Sigmoid colon (tissue), 7 donors: ENCODE measurements around the gene CLBA1. TPM values are rescaled to one million over a fixed set of nuclear protein-coding genes. Genes with fewer than 3 reads are reported as not detected.
A peak's percentile ranks its signal among the peaks of the same experiment; 100 is the strongest.

Experiments used
- DNase-seq: peaks from one replicate; pipeline ENCODE4 v3.0.0-alpha.2; 2019
- H3K27ac ChIP-seq, 4 donors: fragments of 200-600 bp; sonication (generic); one replicate each; pipeline ENCODE4 v1.5.1; 2016 to 2019; ENCODE audit warnings: mild to moderate bottlenecking in 1 of 4
- H3K27me3 ChIP-seq, 3 donors: fragments of 200-600 bp; sonication (generic); one replicate each; pipeline ENCODE4 v1.5.1; 2019; ENCODE audit warnings: mild to moderate bottlenecking in 1 of 3
- H3K36me3 ChIP-seq, 4 donors: fragments of 200-600 bp; sonication (generic); one replicate each; pipeline ENCODE4 v1.5.1; 2016 to 2019
- H3K4me1 ChIP-seq, 4 donors: fragments of 200-600 bp; sonication (generic); one replicate each; pipeline ENCODE4 v1.5.1; 2017 to 2019
- H3K4me3 ChIP-seq, 4 donors: fragments of 200-600 bp; sonication (generic); one replicate each; pipeline ENCODE4 v1.5.1; 2017 to 2019; ENCODE audit warnings: mild to moderate bottlenecking in 2 of 4, moderate library complexity in 1 of 4
- H3K9me3 ChIP-seq, 4 donors: fragments of 200-600 bp in 3 of 4; sonication (generic) in 3 of 4; one replicate each; pipeline versions ENCODE4 v1.5.1 to v1.6.1; 2013 to 2019
- CTCF ChIP-seq, 4 experiments: fragments of 450-650 bp in 3 of 4; fragments of 200-600 bp in 1 of 4; IDR thresholded peaks; one replicate each; pipeline ENCODE4 v1.5.1; 2016 to 2019; ENCODE audit warnings: antibody characterized with exemption in 4 of 4, mild to moderate bottlenecking in 3 of 4, moderate library complexity in 2 of 4
- EP300 ChIP-seq, 4 donors: sonication (generic); formaldehyde crosslinking; IDR thresholded peaks; one replicate each; pipeline ENCODE4 v1.6.1; 2017; ENCODE audit warnings: antibody characterized with exemption in 4 of 4
- POLR2A ChIP-seq, 2 donors: fragments of 450-650 bp; IDR thresholded peaks; one replicate each; pipeline ENCODE4 v1.6.1; 2016; ENCODE audit warnings: antibody characterized with exemption in 2 of 2, mild to moderate bottlenecking in 2 of 2, moderate library complexity in 2 of 2
- POLR2AphosphoS5 ChIP-seq, 4 donors: sonication (generic); formaldehyde crosslinking; IDR thresholded peaks; one replicate each; pipeline ENCODE4 v1.6.1; 2017; ENCODE audit warnings: antibody characterized with exemption in 4 of 4
- WGBS, 2 donors: extraction: QIAGEN DNeasy Blood & Tissue Kit; methylation state at CpG; one replicate each; pipeline ENCODE4 v1.1.7; 2013; 5-methylcytosine and 5-hydroxymethylcytosine counted together
- intact Hi-C: fragments of 100-400 bp; cut with DNase I; formaldehyde crosslinking; loops from one replicate; pipeline ENCODE4 v1.15.1; 2023
- polyA plus RNA-seq, 3 donors: library from polyadenylated mRNA; stranded (reverse); fragments of 200-250 nt; gene quantifications; one replicate each; pipeline ENCODE4 v1.2.3, GENCODE V29; 2013
- total RNA-seq, 4 donors: library from RNA; depleted of rRNA; stranded (reverse); fragments of >200 nt; gene quantifications; one replicate each; pipeline ENCODE4 v1.1.0, GENCODE V29; 2016
- donor health status: healthy with polysubstance abuse.
- donor health status: Bipolar disorder and iron deficiency.
- donor health status: healthy.

Gene CLBA1
- total and polyA plus RNA-seq, 7 donors, result 2.8 to 8.4 (median 3.3) TPM

GRCh38 chr14:104980611-104981531 is 4.7 kb upstream of the CLBA1 start:
- intact Hi-C loops, result no loop called here
- Histone ChIP-seq H3K9me3 (no peaks in the 10 kb centered on the region), H3K36me3 (no peaks in the 10 kb centered on the region), H3K4me1 (peaks cover 0 to 47% (median 42%) of the 10 kb centered on the region in 4 donors), H3K27ac (peak overlapping the region; percentile 47 to 95 (median 78)), H3K4me3 (no peak overlapping the region), H3K27me3 (no peaks in the 10 kb centered on the region)
- WGBS, 2 donors, result 85 to 87% methylated on average over 22 of the region's 22 CpGs
- peak; percentile 58 for DNase-seq
- TF ChIP-seq CTCF (IDR thresholded peaks at IDR 0.05) (no peak), POLR2AphosphoS5 (IDR thresholded peaks at IDR 0.05) (no peak), EP300 (IDR thresholded peaks at IDR 0.05) (no peak), POLR2A (IDR thresholded peaks at IDR 0.05) (no peak)

GRCh38 chr14:104981699-104982541 is 3.7 kb upstream of the CLBA1 start:
- H3K4me1 ChIP-seq, result peaks cover 0 to 47% (median 42%) of the 10 kb centered on the region in 4 donors
- peak; percentile 55 for DNase-seq

DNA sequence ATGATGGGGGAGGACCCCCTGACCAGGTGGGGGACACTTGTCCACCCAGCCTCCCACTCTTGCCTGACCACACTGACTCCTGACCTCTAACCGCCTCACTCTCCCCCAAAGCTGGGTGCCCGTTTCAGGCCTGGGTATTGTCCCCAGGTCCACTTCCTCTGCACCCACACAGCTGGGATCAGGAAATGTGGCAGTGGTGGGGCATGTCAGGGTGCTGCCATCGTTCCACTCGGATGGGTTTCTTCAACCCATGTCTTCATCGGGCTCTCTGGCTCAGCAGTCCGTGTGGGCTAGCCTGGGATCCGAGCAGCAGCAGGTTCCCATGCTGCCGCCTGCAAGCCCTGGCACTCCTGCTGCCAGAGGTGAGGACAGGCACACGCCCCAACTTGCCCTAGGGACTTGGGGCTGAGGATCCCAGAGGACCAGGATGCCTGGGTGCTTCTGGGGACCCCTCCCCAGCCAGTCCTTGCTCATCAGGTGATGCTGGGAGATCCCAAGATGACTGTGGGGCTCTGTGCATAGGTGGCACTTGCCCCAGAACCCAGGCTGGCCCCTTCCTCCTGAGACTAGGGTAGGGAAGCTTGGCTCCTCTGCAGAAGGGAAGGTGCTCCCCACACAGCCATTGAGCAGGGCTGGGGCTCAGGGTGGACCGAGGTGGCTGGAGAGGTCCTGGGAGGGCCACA is 2.9 kb upstream of the CLBA1 start:
- H3K27me3 ChIP-seq, result no peaks in the 10 kb centered on the region
- no peaks in the 10 kb centered on the region for H3K36me3 ChIP-seq
- no peak for TF ChIP-seq CTCF (IDR thresholded peaks at IDR 0.05)
- TF ChIP-seq POLR2AphosphoS5 (IDR thresholded peaks at IDR 0.05), result no peak
- TF ChIP-seq POLR2A (IDR thresholded peaks at IDR 0.05), result no peak
- TF ChIP-seq EP300 (IDR thresholded peaks at IDR 0.05), result no peak
- intact Hi-C loops, result no loop called here
- H3K4me3 ChIP-seq, result no peak overlapping the region
- WGBS, 2 donors, result 68 to 84% methylated on average over 10 of the region's 10 CpGs
- DNase-seq, result peak; percentile 61
- H3K9me3 ChIP-seq, result no peaks in the 10 kb centered on the region
- no peak overlapping the region for H3K27ac ChIP-seq
- peaks cover 0 to 40% (median 37%) of the 10 kb centered on the region in 4 donors for H3K4me1 ChIP-seq

More at GRCh38 chr14:104981699-104982541, 3.7 kb upstream of the CLBA1 start:
- TF ChIP-seq POLR2A (IDR thresholded peaks at IDR 0.05), result no peak
- TF ChIP-seq CTCF (IDR thresholded peaks at IDR 0.05), result no peak
- TF ChIP-seq POLR2AphosphoS5 (IDR thresholded peaks at IDR 0.05), result no peak
- TF ChIP-seq EP300 (IDR thresholded peaks at IDR 0.05), result no peak
- WGBS, 2 donors, result 65 to 83% methylated on average over 17 of the region's 17 CpGs
- H3K27ac ChIP-seq, result peak overlapping the region in 1 of 4 donors; percentile 95
- no peak overlapping the region for H3K4me3 ChIP-seq
- H3K36me3 ChIP-seq, result no peaks in the 10 kb centered on the region
- intact Hi-C loops, result no loop called here
- no peaks in the 10 kb centered on the region for H3K27me3 ChIP-seq
- H3K9me3 ChIP-seq, result no peaks in the 10 kb centered on the region

GRCh38 chr14:104983231-104983721 is 2.3 kb upstream of the CLBA1 start:
- WGBS, 2 donors, result 71 to 79% methylated on average over 12 of the region's 12 CpGs
- DNase-seq, result peak; percentile 65
- intact Hi-C loops, result no loop called here
- H3K4me1 ChIP-seq, result peaks cover 0 to 36% (median 33%) of the 10 kb centered on the region in 4 donors
- no peaks in the 10 kb centered on the region for H3K36me3 ChIP-seq
- H3K27ac ChIP-seq, result no peak overlapping the region
- no peaks in the 10 kb centered on the region for H3K27me3 ChIP-seq
- no peaks in the 10 kb centered on the region for H3K9me3 ChIP-seq
- no peak overlapping the region for H3K4me3 ChIP-seq
- TF ChIP-seq CTCF (IDR thresholded peaks at IDR 0.05), result no peak
- no peak for TF ChIP-seq EP300 (IDR thresholded peaks at IDR 0.05)
- no peak for TF ChIP-seq POLR2A (IDR thresholded peaks at IDR 0.05)
- TF ChIP-seq POLR2AphosphoS5 (IDR thresholded peaks at IDR 0.05), result no peak
